ENCODE measurements around the gene PDE1C.

- TF ChIP-seq CTCF (IDR thresholded peaks at IDR 0.05), result no peak
- no peak for TF ChIP-seq POLR2A (IDR thresholded peaks at IDR 0.05)
- no peak for TF ChIP-seq EP300 (IDR thresholded peaks at IDR 0.05)
Measured at GRCh38 chr7:31796375-31796774, 273.8 kb downstream of the PDE1C start.

All from ovary (tissue), 3 donors.